GM19043 (cell line): ENCODE measurements around the gene CSF3R.
A peak's percentile ranks its signal among the peaks of the same experiment; 100 is the strongest.

Experiments
- ATAC-seq: cut with Tn5 transposase; IDR thresholded peaks from one replicate; pipeline ENCODE4 v1.9.1; 2021; ENCODE audit warnings: low read depth; ENCODE audit not compliant: unreplicated experiment

CSF3R gene

GRCh38 chr1:36463803-36464604 is 18.7 kb downstream of the CSF3R start, which contains the start of gene MRPS15:
MRPS15 (minus strand) TSS chr1:36464384; CDS start chr1:36464275, 109 bp downstream.
- peak; percentile 95 for ATAC-seq

GRCh38 chr1:36463463-36463802 is 19.3 kb downstream of the CSF3R start:
- ATAC-seq: no peak

GRCh38 chr1:36458910-36459309 is 23.8 kb downstream of the CSF3R start:
- no peak for ATAC-seq

- ATAC-seq: no peak
Measured at GRCh38 chr1:36457691-36458090, 25.0 kb downstream of the CSF3R start.

- ATAC-seq: no peak
Measured at GRCh38 chr1:36456391-36456928, 26.3 kb downstream of the CSF3R start.

- ATAC-seq: no peak
Measured at GRCh38 chr1:36455386-36455785, 27.3 kb downstream of the CSF3R start.

GRCh38 chr1:36453600-36454388 is 28.9 kb downstream of the CSF3R start:
- ATAC-seq: no peak

- ATAC-seq: no peak
Measured at GRCh38 chr1:36453051-36453450, 29.7 kb downstream of the CSF3R start.

GRCh38 chr1:36450919-36451305 is 31.8 kb downstream of the CSF3R start:
- ATAC-seq: no peak

GRCh38 chr1:36450270-36450918 is 32.3 kb downstream of the CSF3R start, which contains the start of gene OSCP1:
OSCP1 (minus strand) TSS chr1:36450451; CDS start chr1:36450369, 82 bp downstream.
- ATAC-seq: peak; percentile 97

- ATAC-seq: no peak
Measured at GRCh38 chr1:36448530-36449056, 34.1 kb downstream of the CSF3R start.

GRCh38 chr1:36447450-36447849 is 35.3 kb downstream of the CSF3R start:
- ATAC-seq: no peak

- no peak for ATAC-seq
Measured at GRCh38 chr1:36446746-36447145, 36.0 kb downstream of the CSF3R start.

- no peak for ATAC-seq
Measured at GRCh38 chr1:36446271-36446670, 36.4 kb downstream of the CSF3R start.

- ATAC-seq: no peak
Measured at GRCh38 chr1:36443297-36443696, 39.4 kb downstream of the CSF3R start.

- no peak for ATAC-seq
Measured at GRCh38 chr1:36442337-36442736, 40.4 kb downstream of the CSF3R start.

GRCh38 chr1:36440646-36441045 is 42.1 kb downstream of the CSF3R start:
- no peak for ATAC-seq

GRCh38 chr1:36440044-36440443 is 42.7 kb downstream of the CSF3R start:
- no peak for ATAC-seq

- ATAC-seq: no peak
Measured at GRCh38 chr1:36438715-36439114, 44.0 kb downstream of the CSF3R start.

- ATAC-seq: no peak
Measured at GRCh38 chr1:36436821-36437220, 45.9 kb downstream of the CSF3R start.

- no peak for ATAC-seq
Measured at GRCh38 chr1:36433102-36433501, 49.6 kb downstream of the CSF3R start.
